Stimulated activated CD4-positive, alpha-beta T cell treated with anti-CD3 and anti-CD28 coated beads, Interleukin-1b, Interleukin-23, amount 100 ng/mL, for 1 hour (primary cell): Measurements from ENCODE around the gene CDC42BPA.
"Not testable (repeated sequence)": the region's sequence is repeated elsewhere in the genome, so short reads cannot be mapped to it uniquely, and the experiment has no call there.

Source experiments
- DNase-seq, 2 donors: peaks; one replicate each; pipeline ENCODE4 v3.0.0-alpha.2; 2020; ENCODE audit warnings: low read depth in 2 of 2

CDC42BPA gene

GRCh38 chr1:226964611-226965486 lies 353.4 kb downstream of the CDC42BPA start:
- no peak for DNase-seq

- DNase-seq, result no peak
These were observed 354.2 kb downstream of the CDC42BPA start for GRCh38 chr1:226964068-226964425.

- DNase-seq, result no peak
These were observed 355.6 kb downstream of the CDC42BPA start for GRCh38 chr1:226962421-226963391.

GRCh38 chr1:226960944-226961765 lies 357.1 kb downstream of the CDC42BPA start:
- no peak for DNase-seq

- DNase-seq, result no peak
These were observed 358.0 kb downstream of the CDC42BPA start for GRCh38 chr1:226960256-226960655.

GRCh38 chr1:226958300-226958699 lies 360.0 kb downstream of the CDC42BPA start:
- DNase-seq, result no peak

GRCh38 chr1:226957714-226958113 lies 360.6 kb downstream of the CDC42BPA start:
- no peak for DNase-seq

GRCh38 chr1:226956942-226957713 lies 361.2 kb downstream of the CDC42BPA start:
- DNase-seq, result no peak

- DNase-seq, result not testable (repeated sequence)
These were observed 362.4 kb downstream of the CDC42BPA start for GRCh38 chr1:226955857-226956256.

- DNase-seq, result no peak
These were observed 363.5 kb downstream of the CDC42BPA start for GRCh38 chr1:226954777-226955176.

- DNase-seq, result no peak
These were observed 364.0 kb downstream of the CDC42BPA start for GRCh38 chr1:226954337-226954736.

GRCh38 chr1:226953175-226953800 lies 365.0 kb downstream of the CDC42BPA start:
- DNase-seq, result no peak

- DNase-seq, result no peak
These were observed 366.2 kb downstream of the CDC42BPA start for GRCh38 chr1:226952118-226952441.

- DNase-seq, result no peak
These were observed 366.8 kb downstream of the CDC42BPA start for GRCh38 chr1:226951286-226952117.

GRCh38 chr1:226950871-226951270 lies 367.4 kb downstream of the CDC42BPA start:
- DNase-seq, result no peak

GRCh38 chr1:226950316-226950715 lies 368.0 kb downstream of the CDC42BPA start:
- DNase-seq, result no peak

GRCh38 chr1:226949401-226949800 lies 368.9 kb downstream of the CDC42BPA start:
- no peak for DNase-seq

GRCh38 chr1:226948996-226949395 lies 369.3 kb downstream of the CDC42BPA start:
- no peak for DNase-seq

- DNase-seq, result no peak
These were observed 369.8 kb downstream of the CDC42BPA start for GRCh38 chr1:226948480-226948879.

- DNase-seq, result no peak
These were observed 370.2 kb downstream of the CDC42BPA start for GRCh38 chr1:226948051-226948450.
